H1 (cell line): Measurements from ENCODE around the gene MR1. TPM values are rescaled to one million over a fixed set of nuclear protein-coding genes. Genes with fewer than 3 reads are reported as not detected.

ENCODE experiments used
- CTCF ChIA-PET: fragments of 300-600 bp; sonication (Branson Sonifier 250); formaldehyde crosslinking; loops from one replicate; lab custom pipeline; 2021; ENCODE audit not compliant: partially characterized antibody; lab: Charles Lee
- POLR2A ChIA-PET: fragments of 300-600 bp; sonication (Branson Sonifier 250); formaldehyde crosslinking; loops from one replicate; lab custom pipeline; 2021; ENCODE audit warnings: inconsistent platforms; ENCODE audit not compliant: partially characterized antibody; lab: Charles Lee
- DNase-seq, 2 experiments: peaks; one replicate each; pipeline versions ENCODE4 v3.0.0 to v3.0.0-alpha.2; 2010 to 2022; ENCODE audit warnings: low spot score in 2 of 2, low read depth in 1 of 2, mixed read lengths in 1 of 2
- FAIRE-seq: peaks from 2 replicates; lab custom pipeline; 2011; peaks lifted over from hg19 to GRCh38; lab: Jason Lieb, UNC
- H2AFZ ChIP-seq: 2 replicates; pipeline ENCODE4 v1.8.1; 2012; ENCODE audit warnings: low read length, inconsistent platforms
- H2AK5ac ChIP-seq: 2 replicates; pipeline ENCODE4 v1.6.1; 2013; ENCODE audit warnings: low read depth, low read length
- H2BK120ac ChIP-seq: replicated peaks from 2 replicates; pipeline ENCODE3; 2013; ENCODE audit warnings: low read depth, low read length, inconsistent platforms
- H2BK12ac ChIP-seq: 2 replicates; pipeline ENCODE4 v1.6.1; 2013; ENCODE audit warnings: low read depth, low read length
- H2BK15ac ChIP-seq: 2 replicates; pipeline ENCODE4 v1.6.1; 2013; ENCODE audit warnings: low read length
- H2BK20ac ChIP-seq: 2 replicates; pipeline ENCODE4 v1.6.1; 2013; ENCODE audit warnings: low read length
- H2BK5ac ChIP-seq: 2 replicates; pipeline ENCODE4 v1.6.1; 2013; ENCODE audit warnings: low read depth, low read length
- H3K14ac ChIP-seq: 2 replicates; pipeline ENCODE4 v1.6.1; 2013; ENCODE audit warnings: inconsistent platforms; ENCODE audit not compliant: insufficient read length
- H3K18ac ChIP-seq: 2 replicates; pipeline ENCODE4 v1.6.1; 2013; ENCODE audit warnings: low read length; ENCODE audit errors: extremely low read depth
- H3K23ac ChIP-seq: 2 replicates; pipeline ENCODE4 v1.6.1; 2013; ENCODE audit warnings: inconsistent platforms; ENCODE audit not compliant: insufficient read length
- H3K23me2 ChIP-seq: 2 replicates; pipeline ENCODE4 v1.6.1; 2013; ENCODE audit warnings: low read depth, low read length
- H3K27ac ChIP-seq: 2 replicates; pipeline ENCODE4 v1.6.1; 2011; ENCODE audit warnings: low read depth, low read length, inconsistent platforms
- H3K27me3 ChIP-seq, 4 experiments: replicated peaks in 1 of 4; 1 replicate in 1 of 4; 2 replicates in 3 of 4; pipeline versions ENCODE4 v1.6.1 to v1.8.1; 2011 to 2013; ENCODE audit warnings: low read length in 3 of 4, mild to moderate bottlenecking in 3 of 4, inconsistent platforms in 2 of 4, mixed read lengths in 2 of 4, moderate library complexity in 1 of 4; ENCODE audit not compliant: control insufficient read depth in 3 of 4, insufficient read depth in 3 of 4; ENCODE audit errors: extremely low read depth in 1 of 4
- H3K36me3 ChIP-seq, 4 experiments: 2 replicates each; pipeline versions ENCODE4 v1.6.1 to v1.8.1; 2011 to 2013; ENCODE audit warnings: mild to moderate bottlenecking in 4 of 4, low read length in 3 of 4, moderate library complexity in 2 of 4, control low read depth in 1 of 4, inconsistent platforms in 1 of 4; ENCODE audit not compliant: insufficient read depth in 4 of 4, control insufficient read depth in 2 of 4
- H3K4ac ChIP-seq: replicated peaks from 2 replicates; pipeline ENCODE3; 2013; ENCODE audit warnings: low read length, low read depth, mixed read lengths, inconsistent platforms; ENCODE audit not compliant: insufficient read length
- H3K4me1 ChIP-seq, 4 experiments: replicated peaks in 1 of 4; 1 replicate in 1 of 4; 2 replicates in 3 of 4; pipeline versions ENCODE4 v1.6.1 to v1.8.1; 2011 to 2013; ENCODE audit warnings: low read length in 3 of 4, inconsistent platforms in 2 of 4, mixed read lengths in 1 of 4; ENCODE audit not compliant: insufficient read depth in 4 of 4, control insufficient read depth in 3 of 4
- H3K4me2 ChIP-seq, 2 experiments: 2 replicates each; pipeline versions ENCODE4 v1.6.1 to v1.8.1; 2011 to 2013; ENCODE audit warnings: low read depth in 2 of 2, low read length in 2 of 2, control low read depth in 1 of 2, inconsistent platforms in 1 of 2, mild to moderate bottlenecking in 1 of 2; ENCODE audit not compliant: insufficient read depth in 1 of 2
- H3K4me3 ChIP-seq, 4 experiments: fragments of 200-600, 300-600 bp in 1 of 4; sonication (generic), shearing (Covaris generic), sonication (Bioruptor Twin) in 1 of 4; 2 replicates each; pipeline versions ENCODE4 v1.5.1 to v1.8.1; 2011 to 2016; ENCODE audit warnings: low read length in 4 of 4, low read depth in 3 of 4, control low read depth in 2 of 4, inconsistent platforms in 2 of 4, mild to moderate bottlenecking in 2 of 4, mixed read lengths in 1 of 4, moderate library complexity in 1 of 4; ENCODE audit not compliant: insufficient read depth in 2 of 4; ENCODE audit errors: extremely low read depth in 1 of 4
- H3K56ac ChIP-seq: replicated peaks from 2 replicates; pipeline ENCODE3; 2013; ENCODE audit warnings: low read depth, mild to moderate bottlenecking, mixed read lengths, low read length, inconsistent platforms; ENCODE audit not compliant: insufficient read length
- H3K79me1 ChIP-seq: 2 replicates; pipeline ENCODE4 v1.6.1; 2013; ENCODE audit warnings: low read depth, low read length, control low read depth
- H3K79me2 ChIP-seq, 2 experiments: 2 replicates each; pipeline versions ENCODE4 v1.6.1 to v1.8.1; 2012 to 2013; ENCODE audit warnings: low read length in 2 of 2, mild to moderate bottlenecking in 2 of 2, inconsistent platforms in 1 of 2; ENCODE audit not compliant: insufficient read depth in 2 of 2, control insufficient read depth in 1 of 2
- H3K9ac ChIP-seq, 4 experiments: replicated peaks in 1 of 4; 1 replicate in 1 of 4; 2 replicates in 3 of 4; pipeline versions ENCODE4 v1.6.1 to v1.8.1; 2011 to 2013; ENCODE audit warnings: low read depth in 3 of 4, low read length in 3 of 4, control low read depth in 2 of 4, mild to moderate bottlenecking in 2 of 4, moderate library complexity in 2 of 4, inconsistent platforms in 1 of 4; ENCODE audit errors: extremely low read depth in 1 of 4
- H3K9me3 ChIP-seq, 2 experiments: 2 replicates each; pipeline versions ENCODE4 v1.6.1 to v1.8.1; 2012 to 2013; ENCODE audit warnings: mild to moderate bottlenecking in 2 of 2, moderate library complexity in 2 of 2, control low read depth in 1 of 2, inconsistent platforms in 1 of 2, low read depth in 1 of 2, low read length in 1 of 2, mixed read lengths in 1 of 2; ENCODE audit not compliant: insufficient read depth in 2 of 2
- H4K20me1 ChIP-seq, 2 experiments: replicated peaks in 1 of 2; 2 replicates each; pipeline versions ENCODE3 to v1.8.1; 2011 to 2013; ENCODE audit warnings: inconsistent platforms in 2 of 2, low read length in 2 of 2, mild to moderate bottlenecking in 1 of 2; ENCODE audit not compliant: insufficient read depth in 2 of 2, control insufficient read depth in 1 of 2
- H4K5ac ChIP-seq: 2 replicates; pipeline ENCODE4 v1.6.1; 2013; ENCODE audit warnings: low read length, low read depth, mixed read lengths, inconsistent platforms; ENCODE audit not compliant: insufficient read length
- H4K8ac ChIP-seq: 2 replicates; pipeline ENCODE4 v1.8.0; 2013; ENCODE audit warnings: mild to moderate bottlenecking, moderate library complexity, low read length, inconsistent platforms; ENCODE audit not compliant: insufficient read depth; ENCODE audit errors: extremely low read depth
- H4K91ac ChIP-seq: replicated peaks from 2 replicates; pipeline ENCODE3; 2013; ENCODE audit warnings: low read length, mixed read lengths, inconsistent platforms; ENCODE audit not compliant: insufficient read length
- CEBPB ChIP-seq: IDR thresholded peaks from 2 replicates; pipeline ENCODE4 v1.6.1; 2012; ENCODE audit warnings: low read depth, low read length
- RBBP5 ChIP-seq: IDR thresholded peaks from 2 replicates; pipeline ENCODE4 v1.7.1; 2012; ENCODE audit warnings: low read depth, mild to moderate bottlenecking, inconsistent platforms, low read length, moderate library complexity, borderline replicate concordance
- WGBS, 2 experiments: shearing (Covaris generic) in 1 of 2; methylation state at CpG; one replicate each; pipeline versions ENCODE4 v1.1.6 to v1.1.7; 2013 to 2015; ENCODE audit warnings: low lambda C conversion rate in 2 of 2, mixed read lengths in 2 of 2, inconsistent platforms in 1 of 2, low coverage in 1 of 2, missing lambda C conversion rate in 1 of 2; ENCODE audit not compliant: insufficient replicate concordance in 2 of 2, insufficient coverage in 1 of 2, insufficient read length in 1 of 2; ENCODE audit errors: extremely low coverage in 1 of 2, missing lambda C conversion rate in 1 of 2; 5-methylcytosine and 5-hydroxymethylcytosine counted together
- polyA plus RNA-seq, 7 experiments: library from polyadenylated mRNA; depleted of rRNA in 3 of 7; stranded (reverse) in 5 of 7; unstranded in 2 of 7; fragments of >200 nt in 5 of 7; fragments of 200-250 nt in 2 of 7; gene quantifications; 1 replicate in 5 of 7; 2 replicates in 1 of 7; 4 replicates in 1 of 7; pipeline versions ENCODE4 v1.2.1 to v1.2.3, GENCODE V29; 2011 to 2013; ENCODE audit warnings: missing spikeins in 2 of 7, mixed read lengths in 2 of 7
- total RNA-seq: library from RNA; stranded (reverse); fragmentation: NEBNext Ultra II Directional; extraction: Animal tissue kit (Norgen Biotek cat#: 25700); gene quantifications from 2 replicates; pipeline ENCODE4 v1.2.1, GENCODE V29; 2021

Gene MR1
- total and polyA plus RNA-seq, 2 of the 8 experiments (the other 6 are each of a cell fraction or from before 2014, with no cell fraction given) = 0.09 TPM; not detected in 1

DNA sequence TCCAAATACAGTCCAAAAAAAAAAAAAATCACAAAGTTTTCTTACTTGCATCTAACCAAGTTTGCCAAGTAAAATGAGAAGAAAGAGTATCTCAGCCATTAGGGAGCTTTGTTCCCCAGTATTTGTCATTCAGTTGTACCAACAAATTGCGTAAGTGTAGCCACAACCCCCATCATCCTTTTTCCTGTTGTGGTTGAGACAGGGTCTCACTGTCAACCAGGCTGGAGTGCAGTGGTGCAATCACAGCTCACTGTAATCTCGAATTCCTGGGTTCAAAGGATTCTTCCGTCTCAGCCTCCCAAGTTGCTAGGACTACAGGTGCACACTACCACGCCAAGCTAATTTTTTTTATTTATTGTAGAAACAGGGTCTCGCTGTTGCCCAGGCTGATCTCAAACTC is 20.6 kb upstream of the MR1 start:
- H3K9me3 ChIP-seq = no peaks in the 10 kb centered on the region
- no peak overlapping the region for H2AFZ ChIP-seq
- H3K27ac ChIP-seq = no peak overlapping the region
- no peak overlapping the region for H3K18ac ChIP-seq
- H2BK12ac ChIP-seq = no peak overlapping the region
- no peak overlapping the region for H2BK5ac ChIP-seq
- peaks cover 0 to 11% of the 10 kb centered on the region in 2 experiments for H4K20me1 ChIP-seq
- H3K9ac ChIP-seq = no peak overlapping the region
- CTCF ChIA-PET = interaction anchor here (0.6 to 3.2 kb wide), 3 partner anchors 129 to 410 kb away, joined by 4 to 14 read pairs (median 4); no protein-coding TSS in a partner anchor
- no peak overlapping the region for H3K4me3 ChIP-seq
- DNase-seq (no peak), FAIRE-seq (no peak)
- no peak overlapping the region for H3K56ac ChIP-seq
- no peak overlapping the region for H2BK15ac ChIP-seq
- no peak overlapping the region for H2BK120ac ChIP-seq
- no peak overlapping the region for H2BK20ac ChIP-seq
- WGBS, 2 experiments = 86% methylated on average over 5 of the region's 5 CpGs; no CpG with 5 or more reads in 1 of the 2 experiments
- no peaks in the 10 kb centered on the region; the same call in 1 of the 2 replicates for H3K79me1 ChIP-seq
- peaks cover 24 to 98% of the 10 kb centered on the region in 2 experiments for H3K79me2 ChIP-seq
- H3K36me3 ChIP-seq = no peaks in the 10 kb centered on the region; a peak in 1 of 8 replicates
- H4K5ac ChIP-seq = no peak overlapping the region
- H4K91ac ChIP-seq = no peak overlapping the region
- no peak overlapping the region for H2AK5ac ChIP-seq
- no peak overlapping the region for H3K23ac ChIP-seq
- H3K14ac ChIP-seq = no peak overlapping the region
- no peaks in the 10 kb centered on the region for H3K23me2 ChIP-seq
- no peak overlapping the region for H3K4ac ChIP-seq
- no peaks in the 10 kb centered on the region for H3K27me3 ChIP-seq
- H4K8ac ChIP-seq = no peak overlapping the region; the same call in 1 of the 2 replicates
- POLR2A ChIA-PET = interaction anchor here (2.6 kb wide), 1 partner anchor 10 kb away, joined by 13 read pairs; the partner anchor contains the start of gene STX6
- H3K4me1 ChIP-seq = no peaks in the 10 kb centered on the region; a peak in 1 of 7 replicates
- H3K4me2 ChIP-seq = no peak overlapping the region
- peak; percentile 71 for TF ChIP-seq CEBPB
- no peak for TF ChIP-seq RBBP5
